K562 (cell line): Measurements from ENCODE around the gene THOC1. TPM values are rescaled to one million over a fixed set of nuclear protein-coding genes. Genes with fewer than 3 reads are reported as not detected.
A peak's percentile ranks its signal among the peaks of the same experiment; 100 is the strongest.

ENCODE experiments used
- ATF7 ChIP-seq: fragments of 450-650 bp; IDR thresholded peaks from 2 replicates; pipeline ENCODE4 v1.7.1; 2014; ENCODE audit warnings: mild to moderate bottlenecking, moderate library complexity
- FIP1L1 ChIP-seq: fragments of 200-400 bp; formaldehyde crosslinking; IDR thresholded peaks from 2 replicates; pipeline ENCODE4 v1.6.1; 2018; ENCODE audit warnings: mild to moderate bottlenecking, low read depth, low read length; ENCODE audit not compliant: poor library complexity, severe bottlenecking
- HDAC2 ChIP-seq: fragments of 450-650 bp; IDR thresholded peaks from 2 replicates; pipeline ENCODE4 v1.6.1; 2016; ENCODE audit warnings: mild to moderate bottlenecking
- JUND ChIP-seq, 2 experiments: IDR thresholded peaks; 2 replicates in 1 of 2; 3 replicates in 1 of 2; pipeline ENCODE4 v1.6.1; 2011; ENCODE audit warnings: borderline replicate concordance in 2 of 2, low read depth in 2 of 2, low read length in 2 of 2, improper control_type of control experiment in 1 of 2, missing biosample characterization in 1 of 2, missing genetic modification characterization in 1 of 2, missing genetic modification reagents in 1 of 2
- KDM1A ChIP-seq, 2 experiments: fragments of 450-650 bp; IDR thresholded peaks; 2 replicates each; pipeline ENCODE4 v1.6.1; 2016; ENCODE audit warnings: mild to moderate bottlenecking in 2 of 2
- L3MBTL2 ChIP-seq: fragments of 450-650 bp; IDR thresholded peaks from 2 replicates; pipeline ENCODE4 v1.6.1; 2016; ENCODE audit warnings: mild to moderate bottlenecking, moderate library complexity
- NR2C1 ChIP-seq, 2 experiments: fragments of 450-650 bp; IDR thresholded peaks; 2 replicates each; pipeline ENCODE4 v1.6.1; 2017; ENCODE audit warnings: mild to moderate bottlenecking in 2 of 2, antibody characterized with exemption in 1 of 2, inconsistent platforms in 1 of 2, missing compliant biosample characterization in 1 of 2, missing genetic modification characterization in 1 of 2
- PHB ChIP-seq: fragments of 250-450 bp; sonication (Bioruptor Pico); IDR thresholded peaks from 2 replicates; pipeline ENCODE4 v1.5.0; 2021
- PTTG1 ChIP-seq: fragments of 450-650 bp; IDR thresholded peaks from 2 replicates; pipeline ENCODE4 v1.6.1; 2016; ENCODE audit warnings: low read depth, mild to moderate bottlenecking, missing genetic modification characterization, missing compliant biosample characterization
- RAD21 ChIP-seq, 2 experiments: fragments of 250-450 bp in 1 of 2; fragments of 450-650 bp in 1 of 2; sonication (Bioruptor Pico) in 1 of 2; formaldehyde crosslinking in 1 of 2; IDR thresholded peaks in 1 of 2; conservative IDR thresholded peaks in 1 of 2; 2 replicates each; pipeline versions ENCODE4 v1.4.0 to v1.8.0; 2020 to 2022; ENCODE audit warnings: mild to moderate bottlenecking in 2 of 2, moderate library complexity in 1 of 2
- SETDB1 ChIP-seq: IDR thresholded peaks from one replicate; pipeline ENCODE4 v1.6.1; 2012; ENCODE audit warnings: low read length, control low read depth, inconsistent platforms
- SP2 ChIP-seq: IDR thresholded peaks from 2 replicates; pipeline ENCODE4 v1.6.1; 2011; ENCODE audit warnings: mild to moderate bottlenecking, low read depth, low read length, moderate library complexity; ENCODE audit not compliant: poor library complexity, severe bottlenecking; ENCODE audit errors: extremely low read depth
- SREBF1 ChIP-seq: fragments of 150-350 bp; IDR thresholded peaks from 2 replicates; pipeline ENCODE4 v1.6.1; 2014; ENCODE audit warnings: antibody characterized with exemption, low read depth, low read length, borderline replicate concordance
- YY1 ChIP-seq, 3 experiments: IDR thresholded peaks; 2 replicates each; pipeline ENCODE4 v1.6.1; 2011; ENCODE audit warnings: low read length in 2 of 3, mild to moderate bottlenecking in 2 of 3, moderate library complexity in 2 of 3, borderline replicate concordance in 1 of 3, control low read depth in 1 of 3, low read depth in 1 of 3; ENCODE audit not compliant: insufficient read depth in 3 of 3, insufficient replicate concordance in 2 of 3, control insufficient read depth in 1 of 3, insufficient read length in 1 of 3; ENCODE audit errors: extremely low read depth in 1 of 3
- ZNF263 ChIP-seq: sonication (generic); formaldehyde crosslinking; IDR thresholded peaks from 2 replicates; pipeline ENCODE4 v1.8.0; 2022; ENCODE audit warnings: mild to moderate bottlenecking, missing genetic modification reagents, borderline replicate concordance
- ZNF431 ChIP-seq: sonication (generic); formaldehyde crosslinking; IDR thresholded peaks from 2 replicates; pipeline ENCODE4 v1.8.0; 2022; ENCODE audit warnings: mild to moderate bottlenecking, missing genetic modification reagents
- ZNF586 ChIP-seq: fragments of 450-650 bp; formaldehyde crosslinking; conservative IDR thresholded peaks from 2 replicates; pipeline ENCODE4 v1.4.0; 2020; ENCODE audit warnings: mild to moderate bottlenecking, moderate library complexity
- ZNF764 ChIP-seq: fragments of 250-450 bp; sonication (Bioruptor Pico); IDR thresholded peaks from 2 replicates; pipeline ENCODE4 v1.4.0; 2020; ENCODE audit warnings: low read depth, mild to moderate bottlenecking, moderate library complexity
- ZNF77 ChIP-seq: fragments of 250-450 bp; sonication (Bioruptor Pico); IDR thresholded peaks from 2 replicates; pipeline ENCODE4 v1.5.0; 2020
- polyA plus RNA-seq, 8 experiments: library from polyadenylated mRNA; depleted of rRNA in 4 of 8; stranded (reverse) in 5 of 8; unstranded in 3 of 8; fragments of >200 nt; fragmentation: Nextera tagmentation in 2 of 8; fragmentation: Illumina TruSeq in 1 of 8; extraction: Ambion mirVana in 2 of 8; extraction: Trizol in 1 of 8; gene quantifications; 2 replicates each; pipeline versions ENCODE4 v1.2.1 to v1.2.3, GENCODE V29; 2011 to 2014; ENCODE audit warnings: inconsistent platforms in 1 of 8, missing spikeins in 1 of 8
- total RNA-seq, 7 experiments: library from RNA; depleted of rRNA in 6 of 7; stranded (reverse); fragments of >200 nt in 6 of 7; fragmentation: Illumina TruSeq in 2 of 7; extraction: Trizol in 2 of 7; gene quantifications; 2 replicates each; pipeline versions ENCODE4 v1.2.1 to v1.2.3, GENCODE V29; 2011 to 2021; ENCODE audit warnings: low replicate concordance in 1 of 7
- TF ChIP-seq, protein P1 (sequence below): fragments of 250-450 bp; sonication (Bioruptor Pico); IDR thresholded peaks from 2 replicates; pipeline ENCODE4 v1.5.0; 2021
- TF ChIP-seq, protein P2 (sequence below): sonication (generic); formaldehyde crosslinking; IDR thresholded peaks from 2 replicates; pipeline ENCODE4 v1.8.1; 2022; ENCODE audit warnings: missing genetic modification reagents
- TF ChIP-seq, protein P3 (sequence below): fragments of 450-650 bp; formaldehyde crosslinking; IDR thresholded peaks from 2 replicates; pipeline ENCODE4 v1.4.0; 2022; ENCODE audit warnings: missing genetic modification characterization

THOC1 gene
- total and polyA plus RNA-seq, 9 of the 15 experiments (the other 6 are each of a cell fraction or from before 2014, with no cell fraction given), result 71.1 to 143 (median 107) TPM

DNA sequence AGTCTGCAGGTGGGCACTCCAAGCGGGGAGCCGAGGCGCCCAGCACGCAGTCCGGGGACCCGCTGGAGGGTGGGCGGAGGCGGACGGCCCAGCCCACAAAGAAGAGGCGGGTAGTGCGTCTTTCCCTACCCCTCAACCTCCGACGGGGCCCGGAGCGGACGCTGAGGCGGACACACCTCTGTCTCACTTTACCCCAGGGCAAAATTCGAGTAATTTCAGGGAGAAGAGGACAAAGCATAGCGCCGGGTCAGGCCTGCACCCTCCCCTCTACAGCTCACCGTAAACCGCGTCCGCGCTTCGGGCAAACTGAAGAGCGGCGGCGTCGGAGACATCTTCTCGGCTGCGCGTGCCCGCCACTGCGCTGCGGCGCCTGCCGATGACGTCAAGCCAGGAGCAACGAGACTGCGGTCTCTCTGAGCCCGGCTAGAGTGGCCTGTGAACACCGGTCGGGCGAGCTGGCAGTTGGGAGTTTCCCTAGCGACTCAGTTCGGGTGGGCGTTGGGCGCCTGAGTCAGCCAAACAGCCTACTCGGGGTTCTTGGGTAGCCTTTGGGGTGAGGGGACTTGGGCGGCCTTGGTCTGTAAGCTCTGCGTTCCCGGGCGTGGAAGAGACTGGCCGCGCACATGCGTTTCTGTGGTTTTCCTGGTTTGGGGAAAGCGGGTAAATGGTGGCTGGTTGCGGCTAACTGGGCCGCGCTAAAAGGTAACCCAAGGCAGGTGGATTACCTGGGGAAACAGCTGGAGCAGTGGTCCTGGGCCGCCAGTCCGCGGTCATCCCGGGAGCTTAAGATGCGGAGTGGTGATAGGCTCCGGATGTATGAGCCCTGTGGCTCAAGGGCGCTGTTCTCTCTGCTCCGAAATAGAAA, at the start of gene THOC1 (continued):
- TF ChIP-seq YY1 (IDR thresholded peaks at IDR 0.05; ENCODE audit: borderline replicate concordance in 1 of 3, control insufficient read depth in 1 of 3, extremely low read depth in 1 of 3, insufficient read depth in 3 of 3, insufficient read length in 1 of 3, insufficient replicate concordance in 2 of 3, low read depth in 1 of 3, low read length in 2 of 3) (peak; percentile 47 to 89 (median 82)), FIP1L1 (peak; percentile 81), KDM1A (IDR thresholded peaks at IDR 0.05) (peak in 1 of 2 experiments; percentile 58; a peak in 1 of 4 replicates), HDAC2 (peak; percentile 78; the same call in 1 of the 2 replicates), ZNF431 (CRISPR knock-in tag) (peak; percentile 81; the same call in 1 of the 2 replicates), ZNF77 (CRISPR knock-in tag) (no peak), ZNF764 (CRISPR knock-in tag) (peak; percentile 9; the same call in 1 of the 2 replicates), RAD21 (CRISPR knock-in tag; conservative IDR thresholded peaks at IDR 0.05 in 1 of 2, IDR thresholded peaks at IDR 0.05 in 1 of 2) (peak in 1 of 2 experiments; percentile 12; a peak in 2 of 4 replicates), ATF7 (peak; percentile 95), PTTG1 (tag) (no peak), SP2 (peak; percentile 96), SREBF1 (peak; percentile 13; the same call in 1 of the 2 replicates), NR2C1 (IDR thresholded peaks at IDR 0.05) (no peak; the same call in 1 of the 2 replicates), NR2C1 (tag; IDR thresholded peaks at IDR 0.05) (peak; percentile 67), L3MBTL2 (peak; percentile 89), PHB (peak; percentile 72; the same call in 1 of the 2 replicates), SETDB1 (peak; percentile 95), ZNF263 (CRISPR knock-in tag) (peak; percentile 60), JUND (IDR thresholded peaks at IDR 0.05; ENCODE audit: borderline replicate concordance, low read depth, low read length) (peak; percentile 89), JUND (tag; IDR thresholded peaks at IDR 0.05; ENCODE audit: borderline replicate concordance, low read depth, low read length) (peak; percentile 74; the same call in 1 of the 3 replicates), ZNF586 (CRISPR knock-in tag) (no peak)
- TF ChIP-seq, protein P1, sequence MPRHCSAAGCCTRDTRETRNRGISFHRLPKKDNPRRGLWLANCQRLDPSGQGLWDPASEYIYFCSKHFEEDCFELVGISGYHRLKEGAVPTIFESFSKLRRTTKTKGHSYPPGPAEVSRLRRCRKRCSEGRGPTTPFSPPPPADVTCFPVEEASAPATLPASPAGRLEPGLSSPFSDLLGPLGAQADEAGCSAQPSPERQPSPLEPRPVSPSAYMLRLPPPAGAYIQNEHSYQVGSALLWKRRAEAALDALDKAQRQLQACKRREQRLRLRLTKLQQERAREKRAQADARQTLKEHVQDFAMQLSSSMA (CRISPR knock-in tag), result no peak
- TF ChIP-seq, protein P2, sequence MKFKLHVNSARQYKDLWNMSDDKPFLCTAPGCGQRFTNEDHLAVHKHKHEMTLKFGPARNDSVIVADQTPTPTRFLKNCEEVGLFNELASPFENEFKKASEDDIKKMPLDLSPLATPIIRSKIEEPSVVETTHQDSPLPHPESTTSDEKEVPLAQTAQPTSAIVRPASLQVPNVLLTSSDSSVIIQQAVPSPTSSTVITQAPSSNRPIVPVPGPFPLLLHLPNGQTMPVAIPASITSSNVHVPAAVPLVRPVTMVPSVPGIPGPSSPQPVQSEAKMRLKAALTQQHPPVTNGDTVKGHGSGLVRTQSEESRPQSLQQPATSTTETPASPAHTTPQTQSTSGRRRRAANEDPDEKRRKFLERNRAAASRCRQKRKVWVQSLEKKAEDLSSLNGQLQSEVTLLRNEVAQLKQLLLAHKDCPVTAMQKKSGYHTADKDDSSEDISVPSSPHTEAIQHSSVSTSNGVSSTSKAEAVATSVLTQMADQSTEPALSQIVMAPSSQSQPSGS (CRISPR knock-in tag), result peak; percentile 87; the same call in 1 of the 2 replicates
- TF ChIP-seq, protein P3, sequence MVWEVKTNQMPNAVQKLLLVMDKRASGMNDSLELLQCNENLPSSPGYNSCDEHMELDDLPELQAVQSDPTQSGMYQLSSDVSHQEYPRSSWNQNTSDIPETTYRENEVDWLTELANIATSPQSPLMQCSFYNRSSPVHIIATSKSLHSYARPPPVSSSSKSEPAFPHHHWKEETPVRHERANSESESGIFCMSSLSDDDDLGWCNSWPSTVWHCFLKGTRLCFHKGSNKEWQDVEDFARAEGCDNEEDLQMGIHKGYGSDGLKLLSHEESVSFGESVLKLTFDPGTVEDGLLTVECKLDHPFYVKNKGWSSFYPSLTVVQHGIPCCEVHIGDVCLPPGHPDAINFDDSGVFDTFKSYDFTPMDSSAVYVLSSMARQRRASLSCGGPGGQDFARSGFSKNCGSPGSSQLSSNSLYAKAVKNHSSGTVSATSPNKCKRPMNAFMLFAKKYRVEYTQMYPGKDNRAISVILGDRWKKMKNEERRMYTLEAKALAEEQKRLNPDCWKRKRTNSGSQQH, result no peak; the same call in 1 of the 2 replicates
